Gastrocnemius medialis (tissue), 4 donors: ENCODE measurements around the gene BANK1.

ENCODE experiments used
- POLR2A ChIP-seq, 2 donors: fragments of 450-650 bp; IDR thresholded peaks; one replicate each; pipeline ENCODE4 v1.6.1; 2017; ENCODE audit warnings: antibody characterized with exemption in 2 of 2, mild to moderate bottlenecking in 2 of 2, moderate library complexity in 2 of 2
- TF ChIP-seq, protein P1 (sequence below), 5 experiments: fragments of 450-650 bp in 3 of 5; fragments of 200-600 bp in 2 of 5; sonication (generic) in 2 of 5; IDR thresholded peaks in 4 of 5; conservative IDR thresholded peaks in 1 of 5; 1 replicate in 4 of 5; 2 replicates in 1 of 5; pipeline ENCODE4 v1.5.1; 2016 to 2019; ENCODE audit warnings: antibody characterized with exemption in 5 of 5, mild to moderate bottlenecking in 3 of 5, moderate library complexity in 3 of 5

DNA sequence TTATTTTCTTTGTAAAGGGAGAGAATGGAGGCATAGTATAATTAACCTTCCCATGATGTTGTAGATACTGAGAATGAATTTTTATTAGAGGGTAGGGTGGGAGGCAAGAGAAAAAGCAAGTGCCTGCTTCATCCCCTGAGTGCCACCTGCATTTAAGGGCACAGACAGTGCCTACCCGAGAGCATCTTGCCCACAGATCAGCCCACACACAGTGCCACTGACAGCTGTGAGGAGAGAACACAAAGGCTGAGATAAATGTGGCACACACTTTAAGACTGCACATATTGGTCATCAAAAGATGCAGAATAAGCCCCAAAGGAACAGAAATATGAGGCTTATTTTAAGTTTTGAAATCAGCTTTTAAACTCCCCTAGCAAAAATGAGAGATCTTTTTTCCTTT is 304.0 kb downstream of the BANK1 start:
- no peak for TF ChIP-seq POLR2A (IDR thresholded peaks at IDR 0.05)
- TF ChIP-seq, protein P1, sequence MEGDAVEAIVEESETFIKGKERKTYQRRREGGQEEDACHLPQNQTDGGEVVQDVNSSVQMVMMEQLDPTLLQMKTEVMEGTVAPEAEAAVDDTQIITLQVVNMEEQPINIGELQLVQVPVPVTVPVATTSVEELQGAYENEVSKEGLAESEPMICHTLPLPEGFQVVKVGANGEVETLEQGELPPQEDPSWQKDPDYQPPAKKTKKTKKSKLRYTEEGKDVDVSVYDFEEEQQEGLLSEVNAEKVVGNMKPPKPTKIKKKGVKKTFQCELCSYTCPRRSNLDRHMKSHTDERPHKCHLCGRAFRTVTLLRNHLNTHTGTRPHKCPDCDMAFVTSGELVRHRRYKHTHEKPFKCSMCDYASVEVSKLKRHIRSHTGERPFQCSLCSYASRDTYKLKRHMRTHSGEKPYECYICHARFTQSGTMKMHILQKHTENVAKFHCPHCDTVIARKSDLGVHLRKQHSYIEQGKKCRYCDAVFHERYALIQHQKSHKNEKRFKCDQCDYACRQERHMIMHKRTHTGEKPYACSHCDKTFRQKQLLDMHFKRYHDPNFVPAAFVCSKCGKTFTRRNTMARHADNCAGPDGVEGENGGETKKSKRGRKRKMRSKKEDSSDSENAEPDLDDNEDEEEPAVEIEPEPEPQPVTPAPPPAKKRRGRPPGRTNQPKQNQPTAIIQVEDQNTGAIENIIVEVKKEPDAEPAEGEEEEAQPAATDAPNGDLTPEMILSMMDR (IDR thresholded peaks at IDR 0.05 in 4 of 5, conservative IDR thresholded peaks at IDR 0.05 in 1 of 5), result no peak
